Skeletal muscle tissue (tissue), 4 donors: ENCODE results near the gene KRTAP4-8. TPM values are rescaled to one million over a fixed set of nuclear protein-coding genes. Genes with fewer than 3 reads are reported as not detected.
"Not testable (repeated sequence)": the region's sequence is repeated elsewhere in the genome, so short reads cannot be mapped to it uniquely, and the experiment has no call there.

ENCODE experiments used
- H3K27ac ChIP-seq: one replicate; pipeline ENCODE4 v1.7.0; 2013; ENCODE audit warnings: mild to moderate bottlenecking, low read depth, low read length, inconsistent platforms
- H3K27me3 ChIP-seq, 3 donors: one replicate each; pipeline ENCODE4 v1.7.0; 2013; ENCODE audit warnings: low read length in 3 of 3; ENCODE audit not compliant: control insufficient read depth in 3 of 3, insufficient read depth in 3 of 3
- H3K36me3 ChIP-seq, 3 donors: one replicate each; pipeline ENCODE4 v1.7.0; 2013; ENCODE audit warnings: low read length in 3 of 3; ENCODE audit not compliant: control insufficient read depth in 3 of 3, insufficient read depth in 3 of 3
- H3K4me1 ChIP-seq, 3 donors: one replicate each; pipeline ENCODE4 v1.7.0; 2013; ENCODE audit warnings: low read length in 3 of 3, mild to moderate bottlenecking in 3 of 3; ENCODE audit not compliant: control insufficient read depth in 3 of 3, insufficient read depth in 3 of 3
- H3K4me3 ChIP-seq, 3 donors: one replicate each; pipeline ENCODE4 v1.7.0; 2013; ENCODE audit warnings: low read length in 3 of 3
- H3K9ac ChIP-seq, 3 donors: one replicate each; pipeline ENCODE4 v1.7.0; 2013; ENCODE audit warnings: low read length in 3 of 3, mild to moderate bottlenecking in 3 of 3, moderate library complexity in 2 of 3, low read depth in 1 of 3
- H3K9me3 ChIP-seq, 3 donors: one replicate each; pipeline ENCODE4 v1.7.0; 2013; ENCODE audit warnings: low read length in 3 of 3; ENCODE audit not compliant: control insufficient read depth in 3 of 3
- total RNA-seq: library from RNA; depleted of rRNA; stranded (reverse); fragments of >200 nt; gene quantifications from one replicate; pipeline ENCODE4 v1.2.3, GENCODE V29; 2014
- donor health status: Osteomylitis.

The KRTAP4-8 gene
- total RNA-seq, 1 donor from 2014 or later, result not detected

DNA sequence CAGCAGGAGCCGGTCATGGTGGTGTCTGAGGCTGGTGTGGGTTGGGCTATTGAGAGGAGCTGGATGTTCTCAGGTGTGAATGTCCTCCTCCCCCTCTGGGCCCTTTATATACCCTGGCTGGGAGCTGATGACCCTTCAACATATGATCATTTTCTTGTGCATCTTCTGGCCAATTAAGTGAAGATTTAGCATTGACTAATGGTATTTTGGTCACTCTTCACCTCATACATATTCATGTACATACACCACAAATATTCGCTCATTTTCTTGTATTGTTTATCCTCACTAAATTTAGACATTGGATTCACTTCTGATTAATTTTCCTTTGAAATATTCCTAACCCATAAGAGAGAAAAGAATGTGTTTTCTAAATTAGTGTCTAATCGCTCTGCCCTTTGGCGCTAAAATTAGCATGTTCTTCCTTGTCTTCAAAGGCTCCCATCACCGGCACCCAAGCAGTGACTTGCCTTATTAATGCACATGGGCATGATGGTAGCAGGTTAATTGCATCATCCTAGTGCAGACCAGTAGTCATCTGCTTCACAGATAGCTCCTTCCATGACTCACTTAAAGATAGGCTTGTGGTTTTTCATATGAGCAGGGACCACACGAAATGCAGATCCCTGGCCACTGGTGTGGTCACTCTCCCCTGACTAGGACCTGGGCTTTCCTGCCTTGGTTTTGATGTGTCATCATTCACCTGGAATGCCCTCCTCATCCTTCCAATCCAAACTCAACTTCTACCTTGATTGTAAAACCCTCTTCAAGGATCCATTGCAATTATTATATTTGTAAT lies 31.9 kb downstream of the KRTAP4-8 start, which contains the start of gene KRTAP2-4:
KRTAP2-4 (minus strand) TSS at position 51 of the 796 bp plus-strand sequence; CDS start at position 17, 34 bp downstream.
- H3K36me3 ChIP-seq, result no peaks in the 10 kb centered on the region
- H3K9ac ChIP-seq, result no peak within 1 kb of the TSS
- peaks cover 3 to 9% (median 7%) of the 10 kb centered on the region in 3 donors for H3K27me3 ChIP-seq
- no peak within 1 kb of the TSS for H3K27ac ChIP-seq
- no peak within 1 kb of the TSS for H3K4me3 ChIP-seq
- H3K9me3 ChIP-seq, result no peaks in the 10 kb centered on the region
- H3K4me1 ChIP-seq, result no peaks in the 10 kb centered on the region

DNA sequence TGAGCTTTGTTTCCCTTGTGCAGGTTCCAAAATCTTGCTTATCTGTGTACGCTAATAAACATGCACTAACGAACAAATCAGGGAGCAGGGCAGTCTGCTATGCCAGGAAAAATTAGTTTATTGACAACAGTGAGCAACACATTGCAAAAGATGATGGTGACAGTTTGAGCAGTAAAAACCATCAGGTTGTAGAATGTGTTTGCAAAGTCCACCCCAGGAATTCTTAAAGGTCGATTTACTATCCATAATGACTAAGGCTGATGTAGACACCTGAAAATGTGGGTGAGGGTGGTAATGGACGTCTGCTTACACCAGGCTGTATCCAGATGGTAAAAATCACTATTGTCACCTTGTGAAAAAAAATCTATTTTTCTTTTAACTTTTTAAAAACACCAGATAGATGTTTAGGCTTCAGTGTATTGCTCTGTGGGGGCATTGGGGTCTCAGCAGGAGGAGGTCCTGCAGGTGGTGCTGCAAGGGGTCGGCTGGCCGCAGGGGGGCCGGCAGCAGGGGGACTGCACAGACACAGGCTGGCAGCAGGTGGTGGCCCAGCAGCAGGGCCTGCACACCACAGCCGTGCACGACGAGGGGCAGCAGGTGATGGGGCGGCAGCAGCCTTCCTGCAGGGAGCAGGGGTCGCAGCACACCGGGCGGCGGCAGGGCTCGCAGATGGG lies 32.8 kb downstream of the KRTAP4-8 start:
- not testable (repeated sequence) for H3K27ac ChIP-seq
- H3K27me3 ChIP-seq, result peaks cover 5 to 12% (median 9%) of the 10 kb centered on the region in 3 donors

DNA sequence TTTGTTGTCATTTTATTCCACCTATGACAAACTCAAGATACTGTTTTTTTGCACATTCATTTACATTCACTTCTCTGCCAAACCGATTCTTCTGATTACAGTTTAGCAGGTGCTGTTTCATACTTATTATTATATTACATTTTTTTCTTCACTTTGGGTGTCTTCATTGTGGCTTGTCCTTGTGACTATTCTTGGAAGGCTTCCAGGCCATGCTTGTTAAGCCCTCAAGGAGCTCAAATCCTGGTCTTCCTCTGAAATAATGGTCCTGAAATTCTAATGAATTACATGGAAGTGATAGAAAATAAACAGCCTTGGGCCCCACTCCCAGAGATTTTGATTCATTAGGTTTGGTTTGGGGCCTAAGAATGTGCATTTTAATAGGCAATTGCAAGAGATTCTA lies 33.6 kb downstream of the KRTAP4-8 start:
- no peak overlapping the region for H3K27ac ChIP-seq
- H3K4me1 ChIP-seq, result no peaks in the 10 kb centered on the region
- no peak overlapping the region for H3K9ac ChIP-seq
- H3K9me3 ChIP-seq, result no peaks in the 10 kb centered on the region
- peaks cover 10 to 18% (median 11%) of the 10 kb centered on the region in 3 donors for H3K27me3 ChIP-seq
- H3K36me3 ChIP-seq, result no peaks in the 10 kb centered on the region
- no peak overlapping the region for H3K4me3 ChIP-seq

More for the DNA sequence above, 32.8 kb downstream of the KRTAP4-8 start:
- H3K36me3 ChIP-seq, H3K4me3 ChIP-seq, H3K4me1 ChIP-seq, H3K9me3 ChIP-seq, H3K9ac ChIP-seq: not testable (repeated sequence)

DNA sequence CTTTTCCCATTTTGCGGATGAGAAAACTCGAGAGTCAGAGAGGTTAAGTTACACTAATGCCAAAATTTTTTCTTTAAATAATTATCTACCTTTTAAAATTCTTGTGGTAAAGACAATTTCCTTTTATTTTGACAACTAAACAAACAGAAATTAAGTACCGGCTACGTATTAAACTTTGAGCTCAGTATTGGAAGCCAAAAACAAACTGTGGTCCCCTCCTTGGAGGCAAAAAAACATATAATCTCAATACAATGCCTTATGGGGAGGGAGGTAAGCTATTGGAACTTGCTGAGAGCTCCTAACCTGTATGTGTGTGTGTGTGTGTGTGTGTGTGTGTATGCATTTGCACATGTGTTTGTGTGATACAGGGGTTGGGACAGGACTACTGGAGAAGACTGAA lies 34.5 kb downstream of the KRTAP4-8 start:
- H3K9ac ChIP-seq, result no peak overlapping the region
- no peaks in the 10 kb centered on the region for H3K4me1 ChIP-seq
- H3K27me3 ChIP-seq, result peaks cover 11 to 22% (median 15%) of the 10 kb centered on the region in 3 donors
- no peaks in the 10 kb centered on the region for H3K36me3 ChIP-seq
- no peaks in the 10 kb centered on the region for H3K9me3 ChIP-seq
- H3K4me3 ChIP-seq, result no peak overlapping the region
- H3K27ac ChIP-seq, result no peak overlapping the region

DNA sequence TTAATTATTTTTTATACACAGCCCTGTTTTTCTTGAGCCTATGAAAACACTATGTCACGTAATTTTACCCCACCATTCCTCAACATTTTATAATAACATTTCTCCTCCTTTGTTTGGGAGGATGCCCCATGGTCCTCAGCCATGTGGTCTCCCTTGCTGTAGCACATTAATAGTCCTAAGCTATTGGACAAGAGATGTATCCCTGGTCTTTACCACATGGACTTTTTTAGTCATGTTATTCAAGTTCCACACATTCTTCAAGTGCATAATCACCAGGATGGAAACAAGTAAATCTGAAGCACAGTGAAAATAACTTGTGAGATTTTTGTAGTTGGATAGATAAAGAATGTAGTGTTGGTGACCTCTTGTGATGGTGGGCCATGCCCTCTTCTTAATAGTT lies 36.0 kb downstream of the KRTAP4-8 start:
- Histone ChIP-seq H3K36me3 (no peaks in the 10 kb centered on the region), H3K27ac (no peak overlapping the region), H3K27me3 (peaks cover 11 to 22% (median 16%) of the 10 kb centered on the region in 3 donors), H3K4me1 (no peaks in the 10 kb centered on the region), H3K4me3 (no peak overlapping the region), H3K9me3 (no peaks in the 10 kb centered on the region), H3K9ac (no peak overlapping the region)

DNA sequence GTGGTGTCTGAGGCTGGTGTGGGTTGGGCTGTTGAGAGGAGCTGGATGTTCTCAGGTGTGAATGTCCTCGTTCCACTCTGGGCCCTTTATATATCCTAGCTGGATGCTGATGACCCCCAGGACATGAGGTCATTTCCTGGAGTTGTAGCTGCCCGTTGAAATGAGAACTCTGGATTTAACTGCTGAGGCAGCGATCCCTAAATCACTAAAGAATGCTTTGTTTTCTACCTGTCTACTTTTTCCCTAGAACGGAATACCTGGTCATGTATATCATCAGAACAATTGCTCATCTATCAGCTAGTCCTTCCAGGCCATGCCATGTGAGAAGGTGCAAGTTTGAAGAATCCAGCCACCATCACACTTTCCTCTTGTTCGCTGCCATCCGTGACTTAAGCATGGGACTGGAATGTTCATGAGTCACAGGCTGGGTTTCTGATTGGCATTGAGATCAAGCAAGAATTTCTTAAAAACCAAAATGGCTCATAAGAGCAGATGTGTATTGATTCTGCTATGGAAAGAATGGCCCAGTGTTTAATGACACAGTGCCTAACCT lies 37.8 kb downstream of the KRTAP4-8 start, which contains the start of gene KRTAP2-3:
KRTAP2-3 (minus strand) TSS at position 63 of the 553 bp plus-strand sequence. CDS start 64 bp downstream, outside the sequence.
- Histone ChIP-seq H3K9me3 (no peaks in the 10 kb centered on the region), H3K4me3 (no peak within 1 kb of the TSS), H3K9ac (no peak within 1 kb of the TSS), H3K4me1 (no peaks in the 10 kb centered on the region), H3K27me3 (peaks cover 11 to 22% (median 13%) of the 10 kb centered on the region in 3 donors), H3K27ac (no peak within 1 kb of the TSS), H3K36me3 (no peaks in the 10 kb centered on the region)

DNA sequence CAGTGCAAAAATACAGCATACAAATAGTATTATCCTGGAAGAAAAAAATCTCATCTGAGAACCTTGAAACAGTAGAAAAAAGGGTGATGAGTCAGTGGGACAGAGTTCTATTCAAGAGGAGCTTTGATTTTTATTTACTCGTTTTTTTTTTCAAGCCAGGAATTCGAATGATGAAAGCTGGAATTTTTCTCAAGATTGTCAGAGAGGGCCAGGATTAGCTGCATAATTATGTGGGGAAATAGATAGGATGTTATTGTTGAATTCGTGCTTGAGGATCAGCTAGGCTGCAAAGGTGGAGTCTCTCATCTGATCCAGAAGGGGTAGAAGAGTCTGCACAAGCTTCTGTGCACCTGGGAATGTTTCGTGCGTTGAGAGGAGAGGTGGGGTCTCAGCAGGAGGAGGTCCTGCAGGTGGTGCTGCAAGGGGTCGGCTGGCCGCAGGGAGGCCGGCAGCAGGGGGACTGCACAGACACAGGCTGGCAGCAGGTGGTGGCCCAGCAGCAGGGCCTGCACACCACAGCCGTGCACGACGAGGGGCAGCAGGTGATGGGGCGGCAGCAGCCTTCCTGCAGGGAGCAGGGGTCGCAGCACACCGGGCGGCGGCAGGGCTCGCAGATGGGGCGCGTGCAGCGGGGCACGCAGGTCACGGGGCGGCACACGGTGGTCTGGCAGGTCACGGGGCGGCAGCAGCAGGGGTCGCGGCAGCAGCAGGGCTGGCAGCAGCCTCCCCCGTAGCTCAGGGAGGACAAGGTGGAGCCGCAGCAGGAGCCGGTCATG lies 38.5 kb downstream of the KRTAP4-8 start:
- not testable (repeated sequence) for H3K36me3 ChIP-seq, H3K27ac ChIP-seq, H3K9ac ChIP-seq, H3K4me3 ChIP-seq, H3K9me3 ChIP-seq, H3K4me1 ChIP-seq
- H3K27me3 ChIP-seq, result peaks cover 11 to 19% (median 12%) of the 10 kb centered on the region in 3 donors

DNA sequence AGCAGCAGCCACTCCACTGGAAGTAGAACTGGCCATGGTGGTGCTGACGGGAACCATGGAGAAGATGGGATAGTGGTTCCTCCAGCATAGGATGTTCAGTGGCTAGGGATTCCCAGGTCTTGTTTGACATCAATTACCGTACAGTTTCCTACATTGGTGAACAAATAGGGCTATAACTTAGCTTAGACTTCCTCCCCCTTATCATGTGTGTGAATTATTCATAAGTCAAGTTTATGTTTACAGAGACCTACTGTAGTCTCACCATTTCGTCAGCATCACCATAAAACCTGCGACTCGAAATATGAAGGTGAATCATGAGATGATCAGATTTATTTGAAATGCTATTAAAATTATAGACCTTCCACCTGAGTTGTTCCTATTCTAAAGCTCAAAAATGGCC lies 39.2 kb downstream of the KRTAP4-8 start:
- H3K9me3 ChIP-seq, result no peaks in the 10 kb centered on the region
- H3K27me3 ChIP-seq, result peaks cover 8 to 17% (median 14%) of the 10 kb centered on the region in 3 donors
- H3K36me3 ChIP-seq, result no peaks in the 10 kb centered on the region
- H3K4me1 ChIP-seq, result no peaks in the 10 kb centered on the region
- H3K9ac ChIP-seq, result no peak overlapping the region
- no peak overlapping the region for H3K4me3 ChIP-seq
- no peak overlapping the region for H3K27ac ChIP-seq

DNA sequence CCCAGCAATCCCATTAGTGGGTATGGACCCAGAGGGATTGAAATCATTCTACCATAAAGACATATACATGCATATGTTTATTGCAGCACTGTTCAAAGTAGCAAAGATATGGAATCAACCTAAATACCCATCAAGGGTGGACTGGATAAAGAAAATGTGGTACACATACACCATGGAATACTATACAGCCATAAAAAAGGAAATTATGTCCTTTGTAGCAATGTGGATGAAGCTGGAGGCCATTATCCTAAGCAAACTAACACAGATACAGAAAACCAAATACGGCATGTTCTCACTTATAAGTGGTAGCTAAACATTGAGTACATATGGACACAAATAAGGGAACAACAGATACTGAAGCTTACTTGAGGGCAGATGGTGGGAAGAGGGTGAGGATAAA lies 40.4 kb downstream of the KRTAP4-8 start:
- Histone ChIP-seq H3K9ac (no peak overlapping the region), H3K4me1 (no peaks in the 10 kb centered on the region), H3K9me3 (peaks cover 0 to 5% (median 0%) of the 10 kb centered on the region in 3 donors), H3K27ac (no peak overlapping the region), H3K27me3 (peaks cover 7 to 15% (median 14%) of the 10 kb centered on the region in 3 donors), H3K36me3 (no peaks in the 10 kb centered on the region), H3K4me3 (no peak overlapping the region)
